Stimulated activated naive CD8-positive, alpha-beta T cell treated with anti-CD3 and anti-CD28 coated beads, Interleukin-15, Interleukin-2, amounts not matched to agents 100 U/mL and 50 U/mL, for 24 hours (primary cell): ENCODE measurements around the gene SAFB.

Source experiments
- ATAC-seq: fragments of 150-1000 bp; cut with Tn5 transposase; one replicate; pipeline ENCODE4 v1.10.0; 2021
- DNase-seq: peaks from one replicate; pipeline ENCODE4 v3.0.0; 2021

SAFB gene

DNA sequence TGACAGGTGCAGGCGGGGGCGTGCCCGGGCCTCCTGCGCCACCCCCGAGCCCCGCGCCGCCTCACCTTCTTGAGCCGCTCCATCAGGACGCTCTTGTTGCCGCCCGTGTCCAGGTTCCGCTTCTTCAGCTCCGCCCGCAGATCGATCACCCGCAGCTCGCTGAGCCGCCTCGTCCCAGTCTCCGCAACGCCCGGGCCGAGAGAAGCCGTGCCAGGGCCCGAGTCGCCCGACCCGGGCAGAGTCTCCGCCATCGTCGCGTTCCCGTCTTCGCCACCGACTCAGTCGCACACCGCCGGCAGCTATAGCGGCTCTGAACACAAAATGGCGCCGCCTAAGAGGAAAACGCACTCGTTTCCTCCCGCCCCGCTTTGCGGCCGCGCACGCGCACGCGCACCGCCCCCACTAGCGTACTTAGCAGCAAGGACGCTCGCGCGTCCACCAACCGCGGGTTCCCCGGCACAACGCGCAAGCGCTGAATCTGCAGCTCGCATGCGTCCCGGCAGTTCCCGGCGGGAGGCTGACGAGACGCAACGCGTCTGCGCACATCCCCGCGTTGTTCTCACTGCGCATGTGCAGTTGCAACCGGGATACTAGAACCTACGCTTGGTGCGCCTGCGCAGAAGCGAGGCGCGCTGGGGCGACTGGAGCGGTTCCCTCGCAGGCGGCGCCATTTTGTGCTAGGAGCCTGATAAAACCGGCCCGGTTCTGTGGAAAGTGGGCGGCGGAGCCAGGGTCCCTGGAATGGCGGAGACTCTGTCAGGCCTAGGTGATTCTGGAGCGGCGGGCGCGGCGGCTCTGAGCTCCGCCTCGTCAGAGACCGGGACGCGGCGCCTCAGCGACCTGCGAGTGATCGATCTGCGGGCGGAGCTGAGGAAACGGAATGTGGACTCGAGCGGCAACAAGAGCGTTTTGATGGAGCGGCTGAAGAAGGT lies at the start of gene SAFB, which contains the start of gene SAFB2:
TSS of gene SAFB (plus strand) at position 619 of the 932 bp plus-strand sequence. CDS start at position 742, 123 bp downstream.
TSS of gene SAFB2 (minus strand) at position 312 of the 932 bp plus-strand sequence. CDS start at position 251, 61 bp downstream.
- ATAC-seq, result peak; percentile 91
- peak; percentile 99 for DNase-seq

DNA sequence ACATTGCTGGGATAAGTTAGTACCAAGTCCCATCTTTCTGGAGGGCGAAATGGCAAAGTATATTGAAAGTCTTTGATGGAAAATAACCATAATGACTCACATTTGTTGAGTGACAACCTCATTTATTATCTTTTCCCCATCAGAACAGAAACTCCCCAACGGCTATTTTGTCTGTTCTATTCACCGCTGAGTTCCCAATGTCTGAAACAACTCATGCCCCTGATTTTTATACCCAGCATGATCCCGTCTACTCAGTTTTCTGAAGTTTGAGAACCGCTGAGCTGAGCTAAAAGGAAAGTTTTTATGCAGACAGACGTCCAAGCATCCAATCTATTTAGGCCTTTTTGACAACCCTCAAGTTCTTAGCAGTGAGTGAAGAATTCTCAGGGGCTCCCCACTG lies 47.3 kb upstream of the SAFB start:
- ATAC-seq (no peak), DNase-seq (no peak)

DNA sequence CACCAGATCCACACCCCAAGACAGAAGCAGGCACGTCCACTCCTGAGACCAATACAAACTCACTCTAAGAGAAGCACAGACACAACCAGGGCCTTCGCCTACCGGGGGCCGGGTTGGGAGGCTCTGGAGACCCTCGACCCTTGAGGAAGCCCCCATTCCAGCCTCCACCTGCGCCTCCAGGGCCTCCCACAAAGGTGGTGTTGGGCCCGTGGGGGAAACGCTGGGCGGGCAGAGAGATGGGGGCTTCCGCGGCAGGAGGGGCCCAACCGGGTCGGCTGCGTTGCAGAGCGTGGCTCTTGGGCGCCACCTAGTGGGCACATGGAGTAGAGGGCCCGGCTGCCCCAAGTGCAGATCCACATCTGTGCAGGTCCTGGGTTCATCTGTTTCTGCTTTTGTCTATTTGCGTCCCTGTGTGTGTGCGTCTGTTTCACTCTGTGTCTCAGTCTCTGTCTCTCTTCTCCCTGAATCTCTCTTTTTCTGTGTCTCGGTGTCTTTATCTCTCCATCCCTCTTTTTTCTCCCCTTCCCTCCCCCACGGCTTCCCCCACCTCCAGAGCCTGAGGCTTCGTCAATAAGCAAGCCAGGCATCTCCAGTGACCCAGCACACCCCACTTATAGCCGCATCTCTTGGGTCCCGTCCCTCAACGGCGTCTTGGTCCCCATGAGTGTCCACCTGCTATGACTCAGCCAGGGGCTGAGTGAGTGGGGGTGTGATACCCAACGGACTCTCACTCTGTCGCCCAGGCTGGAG lies 44.6 kb upstream of the SAFB start:
- DNase-seq (peak; percentile 80), ATAC-seq (peak; percentile 88)

DNA sequence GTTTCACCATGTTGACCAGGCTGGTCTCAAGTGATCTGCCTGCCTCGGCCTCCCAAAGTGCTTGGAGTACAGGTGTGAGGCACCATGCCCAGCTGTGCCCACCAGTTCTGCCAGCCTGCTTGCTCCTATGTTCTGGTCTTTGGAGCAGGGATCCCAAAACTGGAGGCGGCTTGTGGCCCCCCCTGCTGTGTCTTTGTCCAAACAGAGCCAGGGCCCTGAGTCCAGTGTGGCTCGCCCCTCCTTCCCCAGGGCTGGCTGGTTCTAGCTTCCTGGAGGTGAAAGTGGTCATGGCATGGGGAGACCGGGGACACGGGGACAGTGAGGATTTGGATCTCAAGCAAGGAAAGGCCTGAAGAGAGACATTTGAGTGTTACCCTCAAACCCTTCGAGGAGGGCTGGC lies 43.6 kb upstream of the SAFB start:
- no peak for ATAC-seq
- no peak for DNase-seq

DNA sequence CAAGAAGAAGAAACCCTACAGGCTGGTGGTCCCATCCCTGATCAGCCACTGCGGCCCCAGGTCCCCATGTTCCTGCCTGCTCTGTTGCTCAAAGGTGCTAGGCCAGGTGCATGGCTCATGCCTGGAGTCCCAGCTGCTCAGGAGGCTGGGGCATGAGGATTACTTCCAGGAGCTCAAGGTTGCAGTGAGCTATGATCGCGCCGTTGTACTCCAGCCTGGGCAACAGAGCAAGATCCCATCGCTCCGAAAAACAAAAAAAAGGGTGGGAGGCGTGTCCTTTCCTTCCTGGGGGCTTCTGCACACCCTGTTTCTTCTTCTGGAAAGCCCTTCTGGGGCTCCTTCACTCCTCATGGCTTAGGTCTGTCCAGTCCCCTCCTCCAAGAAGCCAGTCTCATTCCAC lies 43.2 kb upstream of the SAFB start:
- ATAC-seq, result no peak

DNA sequence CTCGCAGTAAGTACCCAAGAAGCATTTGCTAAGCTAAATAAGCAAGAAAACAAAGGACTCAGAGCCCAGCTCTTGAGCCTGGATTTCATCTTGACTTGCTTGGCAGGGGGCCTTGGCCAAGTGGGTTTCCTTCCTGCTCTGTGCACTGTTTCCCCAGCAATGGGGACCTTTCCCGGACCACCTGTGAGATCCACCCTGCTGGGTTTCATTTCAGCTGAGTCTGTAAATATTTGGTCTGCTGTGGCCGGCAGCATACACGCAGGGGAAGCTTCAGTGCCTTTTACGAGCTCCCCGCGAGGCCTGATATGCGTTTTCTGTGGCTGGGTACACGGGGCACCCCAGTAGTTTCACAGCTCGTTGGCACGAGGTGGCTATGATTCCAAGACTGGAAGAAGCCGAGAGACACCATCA lies 42.7 kb upstream of the SAFB start:
- DNase-seq, result no peak
- ATAC-seq, result no peak

More for the DNA sequence above, 43.2 kb upstream of the SAFB start:
- DNase-seq, result no peak

DNA sequence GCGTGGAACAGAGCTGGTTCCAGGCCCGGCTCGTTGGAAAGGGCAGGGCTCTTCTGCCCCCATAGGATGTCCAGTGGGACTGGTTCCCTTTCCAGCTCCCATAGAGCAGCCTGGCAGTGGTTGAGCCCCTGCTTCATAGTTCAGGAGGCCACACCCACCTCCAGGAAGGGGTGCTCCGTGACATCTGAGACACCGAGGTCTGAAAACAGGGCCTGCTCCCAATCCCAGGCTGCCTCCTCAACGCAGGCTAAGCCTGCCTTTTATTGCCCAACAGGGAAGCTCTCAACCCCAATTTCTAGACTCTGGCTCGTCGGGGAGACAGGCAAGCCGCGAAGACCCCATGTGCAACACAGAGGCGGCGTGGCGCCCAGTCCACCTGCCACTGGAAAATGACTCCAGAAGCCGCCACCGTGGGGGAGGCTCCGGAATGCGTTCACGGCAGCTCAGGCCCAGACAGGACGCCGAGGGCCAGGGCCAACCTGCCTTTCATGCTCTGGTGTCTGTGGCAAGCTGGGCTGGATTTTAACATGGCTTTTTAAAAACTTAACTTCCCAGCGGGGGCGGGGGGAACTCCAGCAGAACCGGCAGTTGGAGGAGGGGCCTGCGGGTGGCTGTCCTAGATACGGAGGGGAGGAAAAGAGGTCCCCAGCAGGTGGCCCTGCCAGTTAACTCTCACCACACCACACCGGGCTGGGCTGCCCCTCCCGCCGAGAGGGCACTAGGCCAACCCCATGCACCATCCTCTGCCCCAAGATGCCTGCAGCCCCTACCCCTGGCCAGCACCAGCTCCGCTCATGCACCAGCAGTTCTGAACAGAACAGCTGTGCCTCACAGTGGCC lies 37.2 kb upstream of the SAFB start:
- peak; percentile 64 for DNase-seq

DNA sequence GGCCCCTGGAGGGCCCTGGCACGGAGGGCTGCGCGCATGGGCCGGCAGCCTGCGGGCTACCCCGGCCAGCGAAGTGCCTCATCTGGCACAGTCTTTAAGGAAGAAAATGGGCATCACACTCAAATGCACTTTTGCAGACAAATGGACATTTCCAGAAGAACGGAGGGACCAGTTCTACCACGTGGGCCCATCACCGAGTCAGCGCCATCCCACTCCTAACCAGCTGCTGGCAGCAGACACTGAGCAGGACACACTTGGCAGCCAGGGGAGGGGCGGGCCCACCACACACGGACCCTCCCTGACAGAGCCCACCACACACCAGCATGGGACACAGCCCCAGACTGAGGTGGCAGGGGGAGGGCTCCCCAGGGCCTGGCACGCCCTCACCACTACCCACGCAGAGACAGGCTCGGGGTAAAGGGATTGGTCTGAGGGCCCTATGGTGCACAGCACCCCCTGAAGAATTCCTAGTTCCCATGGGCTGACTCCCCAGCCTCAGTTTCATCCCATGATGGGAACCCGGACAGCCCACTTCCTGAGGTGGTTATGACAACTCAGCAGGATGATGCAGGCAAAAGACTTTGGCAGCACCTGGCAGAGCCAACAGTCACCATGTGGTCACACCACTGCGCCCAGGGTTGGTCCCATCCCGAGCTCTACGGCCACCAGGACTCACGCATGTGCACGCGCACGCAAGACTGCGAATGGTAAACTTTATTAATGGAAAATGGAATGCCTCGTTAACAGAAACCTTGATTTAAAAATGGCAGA lies 36.4 kb upstream of the SAFB start:
- DNase-seq, result peak; percentile 10
- ATAC-seq, result no peak

More for the DNA sequence above, 37.2 kb upstream of the SAFB start:
- peak; percentile 52 for ATAC-seq

DNA sequence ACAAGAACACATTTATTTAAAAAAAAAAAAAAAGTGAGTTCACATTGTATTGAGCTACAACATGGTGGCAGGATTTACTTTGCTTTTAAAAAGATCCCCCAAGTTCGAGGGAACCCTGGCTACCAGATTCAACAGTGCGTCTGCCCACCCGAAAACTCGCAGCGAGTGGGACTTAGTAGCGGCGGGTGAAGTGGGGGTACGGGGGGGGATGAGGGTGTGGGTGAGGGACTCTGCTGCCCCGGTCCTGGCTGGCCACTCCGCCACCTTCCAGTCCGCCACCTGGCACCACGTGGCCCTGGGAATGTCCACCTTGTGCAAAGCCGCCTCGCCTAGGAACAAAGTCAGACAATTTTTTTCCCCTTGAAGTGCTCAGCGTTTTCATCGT lies 35.8 kb upstream of the SAFB start:
- no peak for DNase-seq
- ATAC-seq, result no peak

DNA sequence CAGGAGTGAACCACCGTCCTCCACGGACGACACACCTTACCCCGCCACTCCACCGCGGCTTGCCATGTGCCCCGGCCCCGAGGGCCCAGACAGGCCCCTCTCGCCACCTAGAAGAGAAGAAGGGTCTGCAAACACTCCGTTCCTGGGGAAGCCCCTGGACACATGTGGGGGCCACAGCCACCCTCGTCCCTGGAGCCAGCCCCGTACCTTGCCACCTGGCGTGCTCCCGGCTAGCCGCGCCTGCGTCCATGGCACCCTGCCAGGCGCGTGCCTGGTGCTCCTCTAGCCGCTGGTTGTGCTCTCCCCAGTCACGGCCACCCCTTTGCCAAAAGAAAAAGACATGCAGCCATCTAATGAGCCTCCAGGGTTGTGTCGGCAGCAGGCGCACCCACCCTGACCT lies 35.2 kb upstream of the SAFB start:
- ATAC-seq (no peak), DNase-seq (no peak)

DNA sequence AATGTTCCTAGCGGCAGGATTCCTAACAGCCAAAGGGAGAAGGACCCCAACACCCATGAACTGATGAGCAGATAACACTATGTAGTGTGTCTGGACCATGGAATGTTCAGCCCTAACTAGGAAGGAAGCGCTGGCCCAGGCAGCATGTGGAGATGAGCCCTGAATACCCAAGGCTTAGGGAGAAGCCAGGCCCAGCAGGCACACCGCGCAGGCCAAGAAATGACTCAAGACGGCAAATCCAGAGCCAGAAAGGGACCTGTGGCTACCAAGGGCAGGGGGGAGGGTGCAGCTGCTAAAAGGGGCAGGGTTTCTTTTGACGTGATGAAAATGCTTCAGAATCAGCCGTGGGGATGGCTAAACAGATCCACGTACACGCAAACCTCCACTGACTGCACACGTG lies 34.4 kb upstream of the SAFB start:
- no peak for ATAC-seq
- DNase-seq, result no peak

DNA sequence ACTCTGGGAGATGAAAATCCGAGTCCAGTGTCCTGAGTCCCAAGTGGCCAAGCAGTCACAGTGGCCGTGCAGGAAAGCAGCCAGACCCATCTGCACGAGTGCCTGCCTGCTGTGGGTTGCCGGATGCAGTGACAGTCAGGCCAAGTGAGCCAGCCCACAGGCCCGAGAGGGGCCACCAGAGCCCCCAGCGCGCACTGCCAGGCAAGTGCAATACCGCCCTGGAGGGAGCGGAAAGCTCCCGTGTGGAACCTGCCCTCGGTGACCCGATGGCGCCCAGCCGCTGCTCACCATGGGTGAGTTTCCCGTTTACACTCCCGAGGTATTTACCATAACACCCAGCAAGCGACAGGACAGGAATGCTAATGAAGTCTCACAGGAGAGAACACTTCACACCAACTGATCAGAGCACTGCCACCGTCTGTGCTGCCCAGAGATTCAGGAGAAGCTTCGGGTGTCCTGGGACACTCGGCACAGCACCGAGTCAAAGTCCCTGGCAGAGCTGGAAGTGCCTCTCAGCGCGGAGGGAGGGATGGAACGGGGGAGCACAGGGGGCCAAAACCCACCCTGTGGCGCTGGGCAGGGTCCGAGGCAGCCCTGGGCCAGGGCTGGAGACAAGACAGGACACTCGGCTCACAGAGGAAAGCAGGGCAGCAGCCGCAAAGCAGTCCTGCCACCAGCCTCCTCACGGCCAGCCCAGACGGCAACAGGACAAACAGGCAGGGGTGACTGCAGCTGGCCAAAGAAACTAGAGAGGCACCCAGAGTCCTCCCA lies 33.8 kb upstream of the SAFB start:
- DNase-seq (no peak), ATAC-seq (no peak)

DNA sequence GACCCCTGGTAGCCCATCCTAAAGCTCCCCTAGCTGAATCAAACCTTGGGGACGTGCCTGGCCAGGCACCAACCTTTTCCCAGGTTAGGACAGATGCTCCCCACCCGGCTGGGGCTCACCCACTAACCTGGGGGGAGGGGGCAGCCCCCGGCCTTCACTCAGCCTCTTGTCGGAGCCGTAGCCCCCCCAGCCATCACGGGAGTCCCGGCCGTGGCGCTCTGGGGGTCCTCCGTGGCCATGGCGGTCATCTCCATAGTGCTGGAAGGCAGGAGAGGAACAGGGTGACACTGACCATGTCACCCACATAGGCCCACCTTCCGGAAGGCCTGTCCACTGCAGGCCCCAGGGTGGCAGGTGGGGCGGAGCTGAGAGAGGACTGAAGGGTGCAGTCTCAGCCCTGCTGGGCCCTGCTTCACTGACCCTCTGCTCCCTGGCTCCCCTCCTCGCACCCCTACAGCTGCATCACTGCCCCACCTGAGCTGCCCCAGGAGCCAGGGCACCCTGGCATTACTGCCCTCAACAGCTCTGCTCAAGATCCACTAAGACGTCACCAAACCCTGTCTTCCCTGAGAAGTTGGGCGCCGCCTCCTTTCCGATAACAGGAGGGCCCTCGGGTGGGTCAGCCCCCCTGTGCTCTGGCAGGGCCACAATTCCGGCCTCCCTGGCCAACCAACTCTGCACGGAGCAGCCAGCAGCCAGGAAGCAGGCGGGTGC lies 32.6 kb upstream of the SAFB start:
- DNase-seq, result no peak
- no peak for ATAC-seq

DNA sequence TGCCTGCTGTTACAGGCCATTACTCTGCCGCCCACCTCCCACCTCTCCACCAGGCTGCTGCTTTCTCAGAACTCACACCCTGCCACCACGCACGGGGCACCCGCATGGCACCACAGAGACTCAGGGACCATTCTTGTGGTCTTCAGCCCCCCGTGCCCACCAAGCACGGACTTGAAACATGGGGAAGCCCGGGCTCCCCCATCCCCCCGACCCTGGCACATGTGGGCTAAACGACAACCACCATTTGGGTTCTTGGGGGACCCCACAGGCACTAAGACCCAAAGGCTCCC lies 32.1 kb upstream of the SAFB start:
- no peak for DNase-seq
- no peak for ATAC-seq

DNA sequence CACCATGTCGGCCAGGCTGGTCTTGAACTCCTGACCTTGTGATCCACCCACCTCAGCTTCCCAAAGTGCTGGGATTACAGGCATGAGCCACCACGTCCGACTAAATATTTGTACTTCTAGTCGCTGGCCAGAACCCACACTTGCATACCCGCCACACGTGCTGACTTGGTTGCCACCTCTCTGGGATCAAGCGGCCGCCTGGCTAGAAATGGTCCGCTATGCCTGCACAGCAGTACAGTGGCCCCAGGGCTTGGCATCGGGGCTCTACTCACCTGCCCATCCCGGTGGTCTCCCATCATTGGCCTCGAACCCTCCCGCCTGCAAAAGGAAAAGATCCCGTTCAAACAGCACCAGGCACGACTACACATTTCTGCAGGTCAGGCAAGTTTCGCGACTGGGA lies 31.4 kb upstream of the SAFB start:
- DNase-seq (no peak), ATAC-seq (no peak)

DNA sequence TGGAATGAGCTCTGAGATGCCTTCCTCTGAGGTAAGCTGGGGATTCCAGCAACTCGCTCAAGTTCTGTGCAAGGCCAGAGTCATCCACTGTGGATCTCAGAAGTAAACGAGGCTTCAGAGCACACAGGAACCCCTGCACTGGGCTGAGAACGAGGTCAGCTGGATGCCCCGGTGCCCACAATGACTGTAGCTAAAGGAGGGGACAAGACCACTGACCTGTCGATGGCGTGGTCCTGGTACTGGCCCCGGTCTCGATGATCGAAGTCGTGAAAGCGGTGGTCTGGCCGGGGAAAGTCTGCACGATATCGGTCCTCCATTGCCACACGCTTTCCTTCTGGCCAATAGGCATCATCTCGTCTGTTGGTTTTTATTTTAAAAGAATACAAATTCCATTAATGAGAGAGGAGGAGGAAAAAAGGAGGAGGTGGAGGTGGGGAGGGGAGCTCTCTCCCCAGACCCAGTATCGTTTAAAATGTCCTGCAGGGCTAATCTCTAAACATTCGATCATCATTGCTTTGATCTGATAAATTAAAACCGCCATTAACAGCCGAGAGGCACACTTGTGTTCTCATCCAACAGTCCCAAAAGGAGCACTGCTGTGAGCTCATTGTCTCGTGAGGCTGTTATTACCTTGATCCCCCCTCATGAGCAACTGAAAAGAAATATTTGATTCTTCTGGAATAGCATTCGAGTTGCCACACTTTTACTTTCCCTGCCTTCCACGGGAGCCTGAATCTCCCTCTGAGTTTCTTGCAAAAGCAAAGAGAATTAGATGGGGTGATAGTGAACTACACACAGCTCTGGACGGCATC lies 30.1 kb upstream of the SAFB start:
- DNase-seq (no peak), ATAC-seq (no peak)

DNA sequence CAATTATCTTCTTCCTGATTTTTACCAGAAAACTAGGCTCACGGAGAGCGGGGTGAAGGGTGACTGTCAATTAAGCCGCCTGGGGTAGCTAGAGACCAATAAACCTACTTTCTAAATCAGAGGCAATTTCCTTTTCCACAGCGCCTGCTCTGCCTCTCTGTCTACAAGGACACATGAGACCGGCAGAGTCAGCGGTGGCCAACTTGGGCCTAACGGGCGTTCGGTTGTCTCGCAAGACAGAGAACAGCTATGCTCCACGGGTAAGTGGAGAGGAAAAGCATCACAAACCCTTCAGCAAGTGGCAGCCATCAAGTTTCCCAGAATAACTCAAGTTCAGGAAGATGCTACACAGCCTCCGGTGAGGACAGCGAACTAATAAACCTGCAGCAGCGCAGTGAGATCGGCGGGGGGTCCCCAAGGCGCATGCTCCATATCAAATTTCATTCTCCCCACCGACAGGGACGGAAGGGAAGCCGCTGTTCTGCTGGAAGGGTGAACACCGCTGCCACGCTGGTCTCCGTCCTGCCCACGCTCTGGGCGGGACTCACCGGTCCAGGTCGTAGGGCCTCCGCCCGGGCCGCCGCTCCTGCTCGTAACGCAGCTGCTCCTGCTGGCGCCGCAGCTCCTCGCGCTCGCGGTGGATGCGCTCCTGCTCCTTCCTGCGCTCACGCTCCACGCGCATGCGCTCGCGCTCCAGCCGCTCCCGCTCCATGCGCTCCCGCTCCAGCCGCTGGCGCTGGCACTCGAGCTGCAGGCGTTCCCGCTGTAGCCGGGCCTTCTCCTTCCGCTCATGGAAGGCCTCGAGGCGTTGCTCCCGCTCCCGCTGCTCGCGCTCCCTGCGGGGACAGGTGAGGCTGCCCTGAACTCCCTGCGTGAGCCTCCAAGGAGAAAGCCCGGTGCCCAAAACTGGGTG lies 29.3 kb upstream of the SAFB start:
- no peak for ATAC-seq
- no peak for DNase-seq

DNA sequence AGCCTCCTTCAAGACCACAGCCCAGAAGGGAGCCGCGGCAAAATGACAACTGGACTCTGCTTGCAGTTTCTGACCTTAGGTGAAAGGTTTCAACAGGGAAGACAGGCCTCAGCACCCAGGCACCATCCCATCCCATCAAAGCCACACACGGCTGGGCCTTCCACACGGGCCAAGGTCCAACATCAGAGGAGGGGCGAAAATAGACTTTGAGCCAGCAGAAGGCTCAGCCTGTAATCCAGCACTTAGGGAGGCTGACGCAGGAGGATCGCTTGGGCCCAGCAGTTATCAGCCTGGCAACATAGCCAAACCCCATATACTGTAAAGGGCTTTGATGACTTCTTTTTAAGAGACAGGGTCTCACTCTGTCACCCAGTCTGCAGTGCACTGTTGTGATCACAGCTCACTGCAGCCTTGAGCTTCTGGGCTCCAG lies 28.3 kb upstream of the SAFB start:
- ATAC-seq, result peak; percentile 11
- no peak for DNase-seq
